HepG2 (cell line): ENCODE measurements around the gene RGS19. TPM values are rescaled to one million over a fixed set of nuclear protein-coding genes. Genes with fewer than 3 reads are reported as not detected.

ENCODE experiments used
- ARID3A ChIP-seq: IDR thresholded peaks from 2 replicates; pipeline ENCODE4 v1.6.1; 2012; ENCODE audit warnings: low read depth, low read length, improper control_type of control experiment
- ARNT ChIP-seq: fragments of 450-650 bp; IDR thresholded peaks from 2 replicates; pipeline ENCODE4 v1.6.1; 2017
- ATF6 ChIP-seq: sonication (generic); formaldehyde crosslinking; conservative IDR thresholded peaks from 2 replicates; pipeline ENCODE4 v1.4.0; 2020; ENCODE audit warnings: missing genetic modification reagents
- CCAR2 ChIP-seq: fragments of 200-400 bp; formaldehyde crosslinking; optimal IDR thresholded peaks from 2 replicates; pipeline ENCODE3; 2018; ENCODE audit warnings: low read depth, mild to moderate bottlenecking, low read length, moderate library complexity
- GFI1 ChIP-seq: sonication (generic); formaldehyde crosslinking; IDR thresholded peaks from 2 replicates; pipeline ENCODE4 v1.5.0; 2020; ENCODE audit warnings: missing genetic modification reagents, mild to moderate bottlenecking, borderline replicate concordance
- KAT7 ChIP-seq: IDR thresholded peaks from 2 replicates; pipeline ENCODE4 v1.6.1; 2018; ENCODE audit warnings: borderline replicate concordance, missing compliant biosample characterization
- MAFG ChIP-seq: sonication (generic); formaldehyde crosslinking; IDR thresholded peaks from 2 replicates; pipeline ENCODE4 v1.5.1; 2020; ENCODE audit warnings: mild to moderate bottlenecking, missing genetic modification reagents
- MTERF4 ChIP-seq: sonication (generic); formaldehyde crosslinking; IDR thresholded peaks from 2 replicates; pipeline ENCODE4 v1.8.0; 2023; ENCODE audit warnings: mild to moderate bottlenecking, missing genetic modification reagents
- MXD4 ChIP-seq: IDR thresholded peaks from 2 replicates; pipeline ENCODE4 v1.6.1; 2016; ENCODE audit warnings: mild to moderate bottlenecking, missing biosample characterization, missing genetic modification reagents
- MYC ChIP-seq: sonication (generic); formaldehyde crosslinking; IDR thresholded peaks from 2 replicates; pipeline ENCODE4 v1.9.0; 2021; ENCODE audit warnings: missing genetic modification reagents, borderline replicate concordance
- NFYB ChIP-seq: sonication (generic); formaldehyde crosslinking; IDR thresholded peaks from 2 replicates; pipeline ENCODE4 v1.4.0; 2020; ENCODE audit warnings: missing genetic modification reagents
- PRMT3 ChIP-seq: sonication (generic); formaldehyde crosslinking; IDR thresholded peaks from 2 replicates; pipeline ENCODE4 v1.8.1; 2022; ENCODE audit warnings: low read depth, mild to moderate bottlenecking, moderate library complexity, missing genetic modification reagents, borderline replicate concordance
- SMAD1 ChIP-seq: sonication (generic); formaldehyde crosslinking; IDR thresholded peaks from 2 replicates; pipeline ENCODE4 v1.4.0; 2020; ENCODE audit warnings: missing genetic modification reagents, low read depth, mild to moderate bottlenecking, borderline replicate concordance
- SNAI1 ChIP-seq: sonication (generic); formaldehyde crosslinking; IDR thresholded peaks from 2 replicates; pipeline ENCODE4 v1.5.0; 2020; ENCODE audit warnings: mild to moderate bottlenecking, missing genetic modification reagents, borderline replicate concordance
- ZBTB38 ChIP-seq: sonication (generic); formaldehyde crosslinking; IDR thresholded peaks from 2 replicates; pipeline ENCODE4 v1.5.1; 2020; ENCODE audit warnings: mild to moderate bottlenecking, missing genetic modification reagents
- ZNF18 ChIP-seq: sonication (generic); formaldehyde crosslinking; IDR thresholded peaks from 2 replicates; pipeline ENCODE4 v1.8.0; 2022; ENCODE audit warnings: mild to moderate bottlenecking, missing genetic modification reagents; ENCODE audit not compliant: insufficient replicate concordance
- ZNF281 ChIP-seq: sonication (generic); formaldehyde crosslinking; IDR thresholded peaks from 2 replicates; pipeline ENCODE4 v1.4.0; 2020; ENCODE audit warnings: missing genetic modification reagents, borderline replicate concordance
- ZNF292 ChIP-seq: sonication (generic); formaldehyde crosslinking; IDR thresholded peaks from 2 replicates; pipeline ENCODE4 v1.8.1; 2022; ENCODE audit warnings: mild to moderate bottlenecking, low read depth, missing genetic modification reagents, borderline replicate concordance
- ZNF446 ChIP-seq: sonication (generic); formaldehyde crosslinking; IDR thresholded peaks from 2 replicates; pipeline ENCODE4 v1.5.0; 2020; ENCODE audit warnings: mild to moderate bottlenecking, missing genetic modification reagents
- polyA plus RNA-seq, 8 experiments: library from polyadenylated mRNA; depleted of rRNA in 3 of 8; stranded (reverse) in 7 of 8; unstranded in 1 of 8; fragments of >200 nt; fragmentation: Illumina TruSeq in 4 of 8; extraction: Trizol in 4 of 8; gene quantifications; 2 replicates each; pipeline versions ENCODE4 v1.2.1 to v1.2.3, GENCODE V29; 2011 to 2016; ENCODE audit warnings: low read depth in 4 of 8, missing spikeins in 1 of 8, mixed read lengths in 1 of 8; ENCODE audit not compliant: insufficient read depth in 1 of 8
- total RNA-seq, 5 experiments: library from RNA; depleted of rRNA; stranded (reverse); fragments of >200 nt; fragmentation: Illumina TruSeq; extraction: Trizol; gene quantifications; 2 replicates each; pipeline ENCODE4 v1.2.3, GENCODE V29; 2016; ENCODE audit warnings: low read depth in 1 of 5

Gene RGS19
- total and polyA plus RNA-seq, 2 of the 13 experiments (the other 11 are each of a cell fraction or from before 2014, with no cell fraction given), result 10.7 to 11.9 TPM

- no peak; the same call in 1 of the 2 replicates for TF ChIP-seq MYC
- no peak for TF ChIP-seq ARID3A
- TF ChIP-seq ARNT, result no peak
- TF ChIP-seq ZBTB38 (CRISPR knock-in tag), result no peak
- TF ChIP-seq GFI1 (CRISPR knock-in tag), result no peak
- TF ChIP-seq SMAD1 (CRISPR knock-in tag), result no peak
- TF ChIP-seq KAT7, result no peak; the same call in none of the 2 replicates
- peak; percentile 58; the same call in 1 of the 2 replicates for TF ChIP-seq MAFG (CRISPR knock-in tag)
- TF ChIP-seq SNAI1, result peak; percentile 50; the same call in 1 of the 2 replicates
- no peak for TF ChIP-seq NFYB
- no peak; the same call in 1 of the 2 replicates for TF ChIP-seq ZNF292 (CRISPR knock-in tag)
- TF ChIP-seq ATF6, result 0 out of 2 replicates have a peak, but pooled peaks have one; percentile 15
- peak; percentile 35; the same call in 1 of the 2 replicates for TF ChIP-seq PRMT3 (CRISPR knock-in tag)
- 0 out of 2 replicates have a peak, but pooled peaks have one; percentile 58 for TF ChIP-seq MTERF4 (CRISPR knock-in tag)
- TF ChIP-seq ZNF446 (CRISPR knock-in tag), result no peak
- TF ChIP-seq CCAR2, result no peak
- TF ChIP-seq ZNF18 (CRISPR knock-in tag), result no peak
- TF ChIP-seq ZNF281 (CRISPR knock-in tag), result peak; percentile 54; the same call in 1 of the 2 replicates
- TF ChIP-seq MXD4 (CRISPR knock-in tag), result peak; percentile 17; the same call in 1 of the 2 replicates
Measured at GRCh38 chr20:64063389-64064144, 15.8 kb downstream of the RGS19 start (continued).
